GM18867 (cell line): Measurements from ENCODE around the gene RPH3AL.

ENCODE experiments used
- ATAC-seq: cut with Tn5 transposase; IDR thresholded peaks from one replicate; pipeline ENCODE4 v1.9.1; 2021; ENCODE audit warnings: mild to moderate bottlenecking, moderate library complexity; ENCODE audit not compliant: unreplicated experiment

Gene RPH3AL

DNA sequence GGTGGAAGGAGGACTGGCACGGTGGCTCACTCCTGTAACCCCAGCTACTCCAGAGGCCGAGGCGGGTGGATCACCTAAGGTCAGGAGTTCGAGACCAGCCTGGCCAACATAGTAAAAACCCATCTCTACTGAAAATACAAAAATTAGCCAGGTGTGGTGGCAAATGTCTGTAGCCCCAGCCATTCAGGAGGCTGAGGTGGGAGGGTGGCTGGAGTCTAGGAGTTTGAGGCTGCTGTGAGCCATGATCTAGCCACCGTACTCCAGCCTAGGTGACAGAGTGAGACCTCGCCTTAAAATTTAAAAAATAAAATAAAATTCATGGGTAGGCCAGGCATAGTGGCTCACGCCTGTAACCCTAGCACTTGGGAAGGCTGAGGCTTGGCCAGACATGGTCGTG, 1.2 kb upstream of the RPH3AL start:
- no peak for ATAC-seq

DNA sequence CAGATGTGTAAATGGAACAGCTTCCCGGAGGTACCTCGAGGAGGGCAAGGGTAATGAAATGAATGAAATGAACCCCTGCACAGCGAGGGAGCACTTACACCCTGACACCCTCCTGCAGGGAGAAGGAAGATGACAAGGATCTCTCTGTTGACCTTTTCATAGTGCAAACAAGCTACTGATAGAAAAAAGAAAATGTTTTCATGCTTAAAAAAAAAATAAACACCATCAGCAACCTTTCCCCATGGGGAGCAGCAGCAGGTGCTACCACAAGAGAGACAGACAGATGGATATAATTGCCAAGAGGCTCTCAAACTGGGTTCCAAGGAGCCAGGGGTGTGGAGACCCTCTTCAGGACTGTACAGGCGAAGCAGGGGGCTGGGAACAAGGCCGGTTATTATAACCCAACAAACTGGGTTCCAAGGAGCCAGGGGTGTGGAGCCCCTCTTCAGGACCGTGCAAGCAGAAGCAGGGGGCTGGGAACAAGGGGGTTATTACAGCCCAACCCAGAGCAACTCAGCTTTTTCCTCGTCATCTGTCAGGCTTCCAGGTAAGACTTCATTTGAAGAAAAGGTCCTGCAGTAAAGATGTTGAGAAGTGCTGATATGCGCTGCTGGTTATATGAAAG, 718 bp upstream of the RPH3AL start:
- ATAC-seq: no peak

DNA sequence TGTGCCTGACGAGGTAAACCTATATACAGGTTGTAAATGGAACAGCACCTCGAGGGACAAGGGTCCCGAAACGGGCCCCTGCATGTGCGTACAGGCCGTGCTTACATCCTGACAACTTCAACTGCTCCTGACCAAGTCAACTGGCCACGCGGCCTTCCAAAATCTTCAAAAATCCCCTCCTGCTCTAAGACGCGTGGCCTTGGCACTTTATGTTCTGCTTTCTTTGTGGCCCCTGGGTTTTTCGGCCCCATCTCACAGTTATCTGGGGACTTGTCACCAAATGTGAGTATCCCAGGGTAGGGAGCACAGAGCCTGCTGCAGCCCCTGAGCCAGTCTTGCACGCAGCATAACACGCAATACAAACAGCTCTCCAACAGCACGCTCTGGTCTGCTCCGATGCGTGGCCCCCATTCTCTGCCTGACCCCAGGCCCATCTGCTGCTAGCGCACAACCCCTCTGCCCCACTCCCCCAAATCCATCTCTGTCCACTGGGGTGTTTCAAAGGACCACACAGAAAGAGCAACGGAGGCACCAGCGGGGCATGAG, 659 bp downstream of the RPH3AL start:
- ATAC-seq: no peak

DNA sequence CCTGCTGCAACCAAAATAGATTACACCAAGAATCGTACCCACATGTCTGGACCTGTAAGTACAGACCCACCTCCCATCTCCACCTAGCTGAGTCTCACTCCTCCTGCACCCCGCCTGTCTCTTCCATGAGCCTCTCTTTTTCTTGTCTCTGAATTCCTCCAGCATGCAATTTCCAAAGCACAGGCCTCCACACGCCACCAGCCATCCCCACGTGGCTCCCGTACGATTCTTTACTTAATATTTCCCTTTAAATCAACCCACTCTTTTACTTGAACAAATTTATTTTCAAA, 1.2 kb downstream of the RPH3AL start:
- ATAC-seq: no peak

DNA sequence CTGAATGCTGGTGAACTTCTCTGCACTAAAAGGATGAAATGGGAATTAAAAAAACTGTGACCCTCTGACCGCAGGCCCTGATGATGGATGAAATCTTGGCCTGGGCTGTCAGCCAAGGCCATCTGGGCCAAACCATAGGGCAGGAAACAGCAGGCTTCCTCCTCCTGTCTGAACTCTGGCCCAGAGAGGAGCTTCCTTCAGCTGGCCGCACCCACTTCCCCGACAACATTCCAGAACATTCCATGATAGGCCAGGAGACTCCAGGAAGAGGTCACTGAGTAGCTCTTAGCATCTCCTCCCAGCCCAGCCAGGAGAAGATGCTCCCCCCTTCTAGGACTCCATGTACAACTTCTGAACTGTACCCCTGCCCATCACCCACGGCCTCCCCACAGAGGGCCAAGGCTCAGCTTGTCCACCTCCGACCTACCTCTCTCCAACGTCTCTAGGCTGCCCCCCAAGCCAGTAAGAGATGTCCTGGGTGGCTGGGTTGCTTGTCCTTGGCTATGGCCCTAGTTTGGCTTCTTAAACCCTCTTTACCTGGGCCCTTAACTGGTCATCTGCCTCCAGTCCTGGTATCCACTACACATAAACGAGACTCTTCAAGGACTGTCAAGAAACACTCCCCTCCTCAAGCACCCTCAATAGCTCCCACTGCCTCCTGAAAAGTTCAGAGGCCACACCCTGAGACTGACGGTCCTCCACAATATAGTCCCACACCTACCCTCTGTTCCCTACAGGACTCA, 1.7 kb downstream of the RPH3AL start:
- no peak for ATAC-seq

DNA sequence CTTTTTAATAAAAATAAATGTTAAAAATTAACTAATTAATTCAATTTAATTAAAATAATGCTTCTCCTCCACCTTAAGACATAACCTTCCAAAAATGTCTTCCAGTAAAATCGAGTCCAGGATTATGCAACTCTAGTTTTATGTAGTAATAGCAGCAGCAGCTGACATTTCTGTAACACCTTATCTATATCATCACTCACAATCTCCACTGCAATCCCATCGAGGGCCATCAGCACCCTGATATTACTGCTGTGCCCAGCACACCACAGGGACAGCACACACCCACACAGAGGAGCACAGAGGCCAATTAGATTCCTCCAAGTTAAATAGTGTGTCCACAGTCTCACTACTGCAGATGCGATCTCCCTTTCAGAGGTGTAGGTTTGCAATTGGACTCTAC, 2.9 kb downstream of the RPH3AL start:
- ATAC-seq: no peak

DNA sequence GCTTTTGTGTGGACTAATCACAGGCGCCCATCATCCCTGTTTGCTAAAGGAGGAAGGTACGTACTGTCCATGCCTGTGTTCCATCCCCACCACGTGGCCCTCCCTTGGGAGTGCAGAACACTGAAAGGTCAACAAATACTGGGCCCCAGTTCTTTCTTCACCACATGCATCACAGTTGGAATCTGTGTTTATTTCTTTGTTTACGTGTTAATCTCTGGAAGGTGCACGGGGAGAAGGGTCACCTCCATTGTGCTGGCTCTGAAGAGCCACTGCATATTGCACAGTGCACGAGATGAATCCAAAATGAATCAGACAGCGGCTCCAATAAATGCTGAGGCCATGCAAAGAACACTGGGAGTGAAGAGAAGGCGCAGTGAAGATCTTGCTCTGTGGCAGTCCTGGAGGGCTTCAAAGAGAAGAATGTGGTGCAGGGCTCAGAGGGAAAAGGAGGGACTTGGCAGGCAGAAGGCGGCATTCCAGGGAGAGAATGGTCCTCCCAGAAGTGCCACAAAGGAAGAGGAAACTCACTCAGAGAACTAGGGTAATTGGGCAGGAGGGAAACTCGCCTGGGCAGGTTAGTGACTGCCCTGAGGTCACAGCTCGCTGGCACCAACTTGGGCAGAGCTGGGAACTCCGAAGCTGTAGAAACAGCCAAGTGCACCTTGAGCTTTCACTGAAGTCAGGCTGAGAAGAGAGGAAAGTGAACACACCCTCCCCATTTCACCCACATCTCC, 3.7 kb downstream of the RPH3AL start:
- ATAC-seq: no peak

DNA sequence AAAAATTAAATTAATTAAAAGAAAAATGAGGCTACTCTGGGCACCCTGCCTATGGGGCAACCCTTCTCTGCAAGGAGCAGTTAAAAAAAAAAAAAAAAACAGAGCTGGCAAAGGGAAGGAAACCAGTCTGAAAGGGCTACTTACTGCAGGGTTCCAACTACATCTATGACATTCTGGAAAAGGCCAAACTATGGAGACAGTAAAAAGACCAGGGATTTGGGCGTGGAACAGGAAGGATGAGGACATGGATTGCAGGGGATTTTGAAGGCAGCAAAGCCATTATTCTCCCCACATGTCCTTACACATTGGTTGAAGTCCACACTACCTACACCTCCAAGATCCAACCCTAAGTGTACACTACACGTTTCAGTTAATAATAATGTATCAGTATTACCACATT, 4.6 kb downstream of the RPH3AL start:
- no peak for ATAC-seq

DNA sequence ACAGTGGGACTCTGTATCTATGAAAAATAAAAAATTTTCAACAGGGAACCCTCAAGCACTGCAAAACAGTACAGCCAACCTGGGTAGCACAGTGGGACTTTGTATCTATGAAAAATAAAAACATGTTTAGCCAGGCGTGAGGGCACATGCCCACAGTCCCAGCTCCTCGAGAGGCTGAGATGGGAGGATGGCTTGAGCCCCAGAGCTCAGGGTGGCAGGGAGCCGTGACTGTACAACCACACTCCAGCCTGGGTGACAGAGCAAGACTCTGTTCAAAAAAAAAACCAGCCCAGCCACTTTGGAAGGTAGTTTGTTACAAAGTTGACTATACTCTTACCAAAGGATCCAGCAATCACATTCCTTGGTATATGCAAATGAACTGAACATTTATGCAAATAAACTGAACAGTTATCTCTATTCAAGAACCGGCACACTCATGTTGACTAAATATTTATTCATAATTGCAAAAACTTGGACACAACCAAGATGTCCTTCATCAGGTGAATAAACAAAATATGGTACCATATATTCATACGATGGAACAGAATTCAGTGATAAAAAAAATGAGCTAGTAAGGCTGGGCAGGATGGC, 5.2 kb downstream of the RPH3AL start:
- no peak for ATAC-seq

DNA sequence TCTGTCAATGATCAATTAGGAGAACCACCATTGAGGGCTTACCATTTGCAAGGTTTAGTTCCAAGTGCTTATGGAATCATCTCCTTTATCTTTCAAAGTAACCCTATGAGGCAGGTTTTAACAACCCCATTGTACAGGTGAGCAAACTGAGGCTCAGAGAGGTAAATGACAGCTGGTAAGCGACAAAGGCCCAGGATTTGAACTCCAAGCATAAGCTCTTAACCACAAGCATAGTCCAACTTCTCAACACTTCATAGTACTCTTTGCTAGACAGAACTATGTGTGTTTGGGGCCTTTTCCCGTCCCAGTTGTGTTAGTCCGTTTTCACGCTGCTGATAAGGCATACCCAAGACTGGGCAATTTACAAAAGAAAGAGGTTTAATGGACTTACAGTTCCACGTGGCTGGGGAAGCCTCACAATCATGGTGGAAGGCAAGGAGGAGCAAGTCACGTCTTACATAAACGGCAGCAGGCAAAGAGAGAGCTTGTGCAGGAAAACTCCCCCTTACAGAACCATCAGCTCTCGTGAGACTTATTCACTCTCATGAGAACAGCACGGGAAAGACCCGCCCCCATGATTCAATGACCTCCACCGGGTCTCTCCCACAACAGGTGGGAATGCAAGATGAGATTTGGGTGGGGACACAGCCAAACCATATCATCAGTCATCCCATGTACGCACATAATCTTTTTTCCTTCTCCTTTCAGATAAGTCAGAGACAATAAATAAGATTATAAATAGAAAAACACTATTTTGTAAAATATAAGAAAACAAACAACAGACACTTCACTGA, 6.4 kb downstream of the RPH3AL start:
- no peak for ATAC-seq

DNA sequence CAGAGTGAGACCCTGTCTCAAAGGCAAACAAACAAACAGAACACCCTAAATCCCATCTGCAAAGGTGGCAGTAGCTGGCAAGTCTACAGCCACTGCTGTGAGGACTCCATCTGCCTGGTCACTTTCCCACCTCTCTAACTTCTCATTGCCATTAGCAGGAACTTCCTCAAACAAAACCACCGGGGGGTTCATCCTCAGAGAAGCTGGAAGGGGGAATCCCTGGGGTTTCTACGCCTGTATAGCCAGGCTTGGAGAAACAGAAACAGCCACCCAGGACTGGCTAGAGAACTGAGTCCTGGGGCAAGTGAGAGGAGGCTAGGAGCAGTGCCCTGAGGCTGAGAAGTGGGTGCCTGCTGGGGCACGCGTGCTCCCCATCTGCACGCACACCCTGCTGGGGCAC, 7.3 kb downstream of the RPH3AL start:
- ATAC-seq: no peak

DNA sequence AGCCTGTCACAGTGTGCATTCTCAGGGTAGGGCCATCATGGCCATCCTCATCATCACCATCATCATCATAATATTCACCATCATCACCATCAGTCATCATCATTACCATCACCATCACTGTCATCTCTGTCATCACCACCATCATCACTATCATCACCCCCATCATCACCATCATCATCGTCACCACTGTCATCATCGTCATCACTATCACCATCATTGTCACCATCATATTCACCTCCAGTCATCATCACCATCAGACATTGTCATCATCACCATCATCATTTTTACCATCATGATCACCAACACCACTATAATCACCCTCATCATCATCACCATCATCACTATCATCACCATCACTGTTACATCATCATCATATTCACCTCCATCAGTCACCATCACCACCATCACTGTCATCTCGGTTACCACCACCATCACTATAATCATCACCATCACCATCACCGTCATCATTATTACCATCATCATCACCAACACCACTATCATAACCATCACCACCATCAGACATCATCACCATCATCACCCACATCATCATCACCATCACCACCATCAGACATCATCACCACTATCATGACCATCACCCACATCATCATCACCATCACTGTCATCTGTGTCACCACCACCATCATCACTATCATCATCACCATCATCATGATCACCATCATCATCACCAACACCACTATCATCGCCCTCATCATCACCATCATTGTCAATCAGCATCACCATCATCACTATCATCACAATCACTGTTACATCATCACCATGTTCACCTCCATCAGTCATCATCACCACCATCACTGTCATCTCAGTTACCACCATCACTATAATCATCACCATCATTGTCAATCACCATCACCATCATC, 8.5 kb downstream of the RPH3AL start:
- ATAC-seq: no peak

DNA sequence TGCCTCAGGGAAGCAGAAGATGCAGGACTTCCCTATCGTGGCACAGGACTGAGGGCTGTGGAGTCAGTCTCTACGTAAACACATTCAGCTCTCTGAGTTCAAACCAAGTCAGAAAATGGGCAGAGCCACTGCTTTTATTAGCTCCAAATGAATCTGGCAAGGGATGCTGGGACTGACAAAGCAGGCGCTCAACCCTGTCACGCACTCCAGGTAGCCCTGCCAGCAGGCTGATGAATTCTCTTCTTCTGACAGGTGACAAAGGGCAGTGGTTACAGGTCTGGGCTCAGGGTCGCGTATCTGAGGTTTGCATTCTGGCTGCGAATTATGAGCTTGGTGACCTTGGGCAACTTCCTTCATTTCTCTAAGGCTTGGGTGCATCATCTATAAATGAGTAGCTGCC, 9.4 kb downstream of the RPH3AL start:
- ATAC-seq: no peak

DNA sequence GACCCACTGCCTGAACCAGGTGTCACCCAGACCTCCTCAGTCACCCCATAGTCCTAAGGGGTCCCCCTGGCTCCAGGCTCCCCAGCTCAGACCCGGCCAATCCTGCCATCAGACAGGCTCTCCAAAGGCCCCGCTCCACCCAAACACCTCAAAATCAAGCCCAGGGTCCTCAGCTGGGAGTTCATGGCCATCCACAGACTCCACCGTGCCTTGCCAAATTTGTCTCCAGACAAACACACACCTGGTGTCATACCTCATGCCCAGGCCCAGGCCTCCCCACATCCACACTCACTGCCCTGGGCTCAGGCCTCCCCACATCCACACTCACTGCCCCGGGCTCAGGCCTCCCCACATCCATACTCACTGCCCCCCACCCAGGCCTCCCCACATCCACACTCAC, 12.5 kb downstream of the RPH3AL start:
- ATAC-seq: no peak

DNA sequence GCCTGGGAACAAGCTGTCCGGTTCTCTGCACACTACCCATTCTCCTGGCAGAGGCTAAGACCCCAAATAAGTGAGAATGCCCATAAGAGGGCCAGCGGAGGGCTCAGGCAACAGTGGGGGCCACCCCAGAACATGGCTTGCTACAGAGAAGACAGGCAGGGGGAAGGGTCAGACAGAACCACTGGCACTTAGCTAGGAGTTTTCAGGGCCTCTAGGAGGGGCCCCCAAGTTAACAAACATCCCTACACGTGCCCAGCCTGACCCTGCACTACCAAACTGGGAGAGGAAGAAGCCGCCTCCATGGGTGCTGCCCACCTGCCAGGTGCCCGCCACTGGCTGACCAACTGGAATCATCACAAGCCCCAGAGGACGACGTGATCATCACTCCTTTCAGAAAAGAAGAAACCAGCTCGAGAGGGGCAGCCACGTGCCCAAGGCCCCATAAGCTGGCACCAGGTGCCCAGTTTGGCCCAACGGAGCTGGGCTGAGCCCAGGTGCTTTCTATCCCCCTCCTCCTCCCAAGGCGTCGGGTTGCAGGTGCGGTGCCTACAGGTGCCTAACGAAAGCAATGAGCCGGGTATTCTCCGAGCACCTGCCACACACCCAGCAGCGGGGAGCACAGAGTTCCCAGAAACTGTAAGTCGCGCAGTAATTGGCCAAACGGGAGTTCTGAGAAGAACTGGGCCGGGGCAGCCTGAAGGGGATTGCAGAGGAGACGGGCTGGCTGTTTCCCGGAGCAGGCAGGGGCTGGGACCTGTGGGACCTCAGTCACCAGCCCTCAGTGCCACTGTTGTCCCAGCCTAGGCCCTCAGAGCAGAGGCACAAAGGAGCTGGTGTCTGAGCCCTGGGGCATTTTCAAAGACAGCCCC, 13.2 kb downstream of the RPH3AL start:
- no peak for ATAC-seq

DNA sequence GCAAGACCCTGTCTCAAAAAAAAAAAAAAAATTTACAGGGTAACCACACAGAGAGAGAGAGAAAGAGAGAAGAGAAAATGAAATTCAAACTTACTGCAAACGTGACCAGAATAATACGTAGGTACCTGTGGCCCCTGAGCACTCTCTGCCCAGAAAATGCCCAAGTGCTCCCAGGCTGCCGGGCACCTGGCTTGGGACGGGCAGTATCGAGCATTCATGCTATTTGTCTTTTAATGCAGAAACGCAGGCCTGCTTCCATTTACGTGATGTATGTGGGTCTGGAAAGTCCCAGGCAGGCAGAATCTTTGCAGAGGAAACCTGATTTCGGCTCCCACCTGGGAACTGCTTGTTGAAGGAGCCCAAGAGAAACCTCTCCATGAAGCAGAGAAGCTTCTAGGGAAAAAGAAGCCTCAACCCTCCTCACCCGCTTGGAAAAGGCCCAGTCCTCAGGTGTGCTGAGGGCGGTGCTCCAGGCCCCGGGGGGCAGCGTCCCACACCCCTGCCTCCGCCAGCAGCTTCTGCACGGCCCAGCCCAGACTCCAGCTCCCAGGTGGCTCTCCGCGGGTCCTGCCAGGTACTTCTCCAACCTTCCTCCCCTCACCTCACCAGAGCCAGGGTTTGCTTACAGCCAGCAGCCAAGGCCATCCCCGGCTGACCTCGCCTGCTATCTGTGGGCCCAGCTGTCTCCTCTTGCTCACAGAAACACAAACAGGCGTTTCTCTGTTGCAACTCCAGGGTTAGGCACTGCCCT, 14.0 kb downstream of the RPH3AL start:
- no peak for ATAC-seq

DNA sequence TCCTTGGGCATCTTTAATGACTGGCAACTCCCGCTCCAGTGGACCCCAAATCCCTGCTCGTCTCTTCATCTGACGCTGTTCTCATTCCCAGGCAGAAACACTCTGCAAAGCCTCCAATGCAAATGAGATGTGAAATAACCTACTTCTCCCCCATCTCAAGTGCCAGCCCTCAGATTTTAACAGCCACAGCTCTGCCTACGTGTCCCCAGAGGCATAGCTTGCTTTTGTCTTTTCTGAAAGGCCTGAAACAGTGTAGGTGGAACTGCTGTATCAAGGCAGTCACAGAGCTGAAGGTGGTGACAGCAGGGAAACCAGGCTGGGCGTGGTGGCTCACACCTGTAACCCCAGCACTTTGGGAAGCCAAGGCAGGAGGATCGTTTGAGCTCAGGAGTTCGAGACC, 14.7 kb downstream of the RPH3AL start:
- no peak for ATAC-seq

DNA sequence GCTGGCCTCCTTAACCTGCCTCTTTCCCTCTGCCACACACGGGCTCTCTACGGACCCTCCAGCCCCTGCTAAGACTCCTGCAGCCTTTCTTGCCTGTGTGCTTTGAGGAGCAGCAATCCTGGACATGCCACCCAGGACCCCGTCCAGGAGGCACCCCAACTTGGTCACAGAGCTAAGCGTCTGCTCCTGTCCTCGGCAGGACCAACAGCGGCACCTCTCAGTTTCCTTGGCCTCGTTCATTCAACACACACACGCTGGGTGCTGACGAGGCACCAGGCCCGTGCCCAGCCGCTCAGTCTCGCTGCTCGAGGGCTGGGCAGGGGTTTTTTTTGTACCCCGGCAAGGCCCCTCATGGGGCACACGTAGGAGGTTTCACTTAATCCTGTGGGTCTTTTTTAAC, 15.2 kb downstream of the RPH3AL start:
- no peak for ATAC-seq
